HG03135 (cell line): ENCODE measurements around the gene SLC2A11.

Experiments
- ATAC-seq: cut with Tn5 transposase; IDR thresholded peaks from one replicate; pipeline ENCODE4 v1.9.1; 2021; ENCODE audit warnings: mild to moderate bottlenecking, moderate library complexity; ENCODE audit not compliant: unreplicated experiment

SLC2A11 gene

DNA sequence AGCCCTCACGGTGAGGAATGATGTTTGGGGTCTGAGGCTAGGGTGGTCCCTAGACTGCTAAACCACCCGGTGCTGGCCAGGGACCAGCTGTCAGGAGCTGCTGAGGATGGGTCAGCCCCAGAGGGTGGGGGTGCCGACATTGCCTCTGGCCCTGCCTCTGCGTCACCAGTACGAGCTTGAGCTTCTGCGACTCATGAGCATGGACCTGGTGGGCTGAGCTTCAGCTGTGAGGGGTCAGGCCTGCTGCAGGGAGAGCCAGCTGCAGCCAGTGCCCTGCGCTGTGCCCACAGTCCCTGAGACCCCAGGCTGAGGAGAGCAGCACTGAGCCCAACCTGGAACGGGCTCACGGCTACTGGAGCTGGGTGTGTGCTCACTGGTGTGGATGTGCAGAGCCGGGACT, 25.9 kb upstream of the SLC2A11 start:
- no peak for ATAC-seq

DNA sequence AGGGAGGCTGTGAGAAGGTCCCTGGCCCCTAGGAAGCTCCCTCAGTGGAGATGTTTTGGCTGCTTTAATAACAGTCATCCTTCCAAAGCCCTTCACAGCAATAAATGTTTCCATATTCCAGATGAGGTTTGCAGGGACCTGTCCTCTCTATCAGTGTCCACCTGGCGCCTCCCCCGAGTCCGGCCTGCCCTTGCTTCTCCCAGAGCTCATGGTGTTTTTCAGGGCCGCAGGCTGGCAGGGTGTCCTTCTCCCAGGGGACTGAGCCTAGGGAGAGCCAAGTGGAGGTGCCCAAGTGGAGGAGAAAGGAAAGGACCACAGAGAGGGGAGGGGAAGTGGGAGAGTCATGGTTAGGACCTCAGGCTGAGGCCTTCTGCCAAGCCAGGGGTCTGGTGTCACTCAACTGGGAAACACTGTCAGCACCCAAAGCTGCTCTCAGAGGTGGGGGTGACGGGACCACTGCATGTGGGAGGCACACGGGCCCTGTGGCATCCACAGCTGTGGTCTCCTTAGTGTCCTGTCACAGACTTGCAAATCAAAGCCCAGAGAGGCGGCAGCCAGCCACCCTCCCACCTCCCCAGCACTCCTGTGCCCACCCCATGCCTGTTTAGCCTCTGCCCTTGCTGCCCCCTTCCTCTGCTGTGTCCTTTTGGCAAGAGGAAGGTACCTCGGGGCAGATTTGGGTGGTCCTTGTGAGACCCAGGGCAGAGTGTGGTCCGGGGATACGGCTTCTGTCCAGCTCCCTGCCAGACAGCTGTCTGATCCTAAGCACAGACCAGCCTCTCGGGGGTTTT, 25.3 kb upstream of the SLC2A11 start:
- no peak for ATAC-seq

DNA sequence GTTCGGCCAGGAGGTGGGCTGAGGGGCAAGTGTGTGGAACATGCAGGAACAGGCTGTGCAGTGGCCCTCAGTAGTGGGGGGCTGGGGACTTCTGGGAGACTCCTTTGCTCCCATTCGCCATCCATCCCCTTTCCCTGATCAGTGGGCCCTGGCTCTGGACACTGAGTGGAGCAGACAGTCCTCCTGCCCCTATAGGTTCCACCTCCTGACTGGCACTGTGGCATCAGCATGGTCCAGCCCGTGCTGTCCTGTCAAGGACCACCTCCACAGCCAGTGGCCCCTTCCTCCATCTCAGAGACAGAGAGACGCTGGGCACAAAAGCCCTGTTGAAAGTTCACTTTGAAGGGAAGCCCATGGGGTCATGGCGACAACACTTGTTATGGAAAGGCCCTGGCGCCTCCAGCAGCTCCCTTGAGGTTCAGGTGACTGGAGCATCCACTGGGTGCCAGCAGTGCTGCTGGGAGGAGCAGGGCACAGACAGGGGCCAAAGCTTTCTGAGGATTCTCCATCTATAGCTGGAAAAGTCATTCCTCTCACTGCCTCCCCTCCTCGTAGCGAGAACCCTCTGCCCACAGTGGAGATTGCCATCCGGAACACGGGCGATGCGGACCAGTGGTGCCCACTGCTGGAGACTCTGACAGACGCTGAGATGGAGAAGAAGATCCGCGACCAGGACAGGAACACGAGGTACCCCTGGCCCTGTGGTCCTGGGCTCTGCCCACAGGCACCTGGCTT, 24.5 kb upstream of the SLC2A11 start:
- no peak for ATAC-seq

DNA sequence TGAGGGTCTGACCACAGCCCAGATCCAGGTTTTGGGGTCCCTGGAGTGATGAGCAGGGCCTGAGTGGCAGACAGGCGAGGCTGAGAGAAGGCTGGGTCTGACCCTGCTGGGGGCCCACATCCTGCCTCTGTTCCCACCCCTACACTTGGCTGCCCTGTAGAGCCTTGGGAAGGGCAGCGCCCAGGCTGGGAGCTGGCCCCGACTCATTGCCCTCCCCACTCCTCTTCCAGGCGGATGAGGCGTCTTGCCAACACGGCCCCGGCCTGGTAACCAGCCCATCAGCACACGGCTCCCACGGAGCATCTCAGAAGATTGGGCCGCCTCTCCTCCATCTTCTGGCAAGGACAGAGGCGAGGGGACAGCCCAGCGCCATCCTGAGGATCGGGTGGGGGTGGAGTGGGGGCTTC, 23.8 kb upstream of the SLC2A11 start:
- ATAC-seq: no peak

DNA sequence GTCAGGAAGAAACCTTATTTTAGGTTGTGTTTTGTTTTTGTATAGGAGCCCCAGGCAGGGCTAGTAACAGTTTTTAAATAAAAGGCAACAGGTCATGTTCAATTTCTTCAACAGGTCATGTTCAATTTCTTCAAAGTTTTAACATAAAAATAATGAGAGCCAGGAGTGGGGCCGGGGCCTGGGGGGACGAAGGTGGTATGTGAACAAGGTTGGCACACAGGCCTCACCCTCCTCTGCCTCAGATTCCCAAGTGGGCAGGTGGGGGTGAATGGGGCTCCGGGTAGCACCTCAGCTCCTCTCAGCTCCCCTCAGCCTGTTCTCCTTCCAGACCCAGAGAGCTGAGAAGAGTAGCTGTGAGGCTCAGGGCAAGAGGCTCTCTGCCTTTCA, 23.3 kb upstream of the SLC2A11 start:
- no peak for ATAC-seq

DNA sequence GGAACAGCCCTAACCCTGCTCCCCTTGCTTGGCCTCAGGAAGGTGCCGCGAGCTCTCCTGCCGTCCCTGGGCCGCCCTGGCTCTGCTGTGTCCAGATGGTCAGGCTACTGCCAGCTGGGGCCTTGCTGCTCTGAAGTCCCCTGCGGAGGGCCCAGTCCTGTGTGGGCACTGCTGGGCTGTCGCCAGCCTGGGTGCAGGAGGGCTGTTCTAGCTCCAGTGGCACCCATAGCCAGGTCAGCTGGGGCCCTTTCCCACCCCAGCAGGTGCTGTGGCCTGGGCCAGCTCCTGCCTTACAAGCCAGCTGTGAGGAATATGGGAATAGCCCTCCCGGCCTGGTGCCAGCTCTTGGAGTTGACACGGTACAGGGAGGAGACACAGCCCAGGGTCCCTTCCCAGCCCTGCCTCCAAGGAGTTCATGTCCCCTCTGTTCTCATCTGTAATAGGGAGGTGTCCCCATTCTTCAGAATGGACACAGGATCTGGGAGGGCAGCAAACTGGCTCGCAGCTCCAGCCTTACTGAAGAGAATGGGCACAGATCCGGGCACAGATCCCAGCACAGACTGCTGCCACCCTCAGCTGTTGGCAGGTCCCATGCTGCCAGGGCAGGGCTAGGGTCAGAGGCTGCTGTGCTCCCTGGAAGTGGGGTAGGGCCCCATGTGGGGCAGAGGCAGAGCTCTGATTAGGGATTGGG, 22.7 kb upstream of the SLC2A11 start:
- ATAC-seq: no peak

DNA sequence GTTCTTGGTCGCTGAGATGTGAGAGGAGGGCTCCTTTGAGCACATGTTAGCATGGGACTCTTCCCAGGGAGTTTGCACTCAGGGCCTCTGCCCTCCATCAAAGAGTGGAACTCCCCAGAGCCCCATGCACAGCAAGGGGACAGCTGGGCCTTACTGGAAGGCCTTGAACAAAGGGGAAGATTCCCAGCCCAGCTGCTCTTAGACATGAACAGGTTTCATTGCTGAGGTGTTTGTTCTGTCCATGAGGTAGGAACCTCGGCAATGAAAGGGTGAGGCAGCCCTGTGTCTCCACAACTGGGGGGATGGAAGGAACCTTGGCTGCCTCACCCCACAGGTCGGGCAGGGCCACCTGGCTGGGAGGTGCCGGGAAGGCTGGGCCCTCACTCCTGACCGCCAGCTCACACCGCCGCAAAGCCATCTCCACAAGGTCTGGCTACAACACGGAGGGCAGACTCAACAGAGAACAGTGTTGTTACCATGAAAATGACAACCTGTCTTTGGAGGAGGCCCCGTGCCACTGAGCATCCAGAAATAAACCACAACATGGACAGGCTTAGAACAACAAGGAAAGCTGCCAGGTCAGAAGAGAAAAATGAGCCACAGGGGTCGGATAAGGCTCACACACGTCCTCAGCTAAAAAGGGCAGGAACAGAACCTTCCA, 22.1 kb upstream of the SLC2A11 start:
- no peak for ATAC-seq

DNA sequence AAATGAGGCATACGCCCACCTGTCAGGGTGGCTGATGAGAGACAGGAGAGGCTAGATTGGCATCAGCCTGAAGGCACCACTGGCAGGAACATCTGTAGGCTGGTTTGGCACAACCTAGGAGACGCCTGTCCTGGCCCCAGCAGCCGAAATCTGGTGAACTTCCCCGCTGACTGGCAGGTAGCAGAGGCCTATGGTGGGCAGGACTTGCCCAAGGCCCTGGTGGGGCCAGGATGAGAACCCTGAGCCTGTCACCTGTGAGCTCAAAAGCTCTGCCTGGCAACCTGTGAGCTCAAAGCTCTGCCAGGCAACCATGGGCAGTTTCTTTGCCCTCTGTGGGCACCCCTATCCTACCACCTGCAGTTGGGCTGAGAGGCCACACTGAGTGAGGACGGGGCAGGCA, 21.4 kb upstream of the SLC2A11 start:
- no peak for ATAC-seq

DNA sequence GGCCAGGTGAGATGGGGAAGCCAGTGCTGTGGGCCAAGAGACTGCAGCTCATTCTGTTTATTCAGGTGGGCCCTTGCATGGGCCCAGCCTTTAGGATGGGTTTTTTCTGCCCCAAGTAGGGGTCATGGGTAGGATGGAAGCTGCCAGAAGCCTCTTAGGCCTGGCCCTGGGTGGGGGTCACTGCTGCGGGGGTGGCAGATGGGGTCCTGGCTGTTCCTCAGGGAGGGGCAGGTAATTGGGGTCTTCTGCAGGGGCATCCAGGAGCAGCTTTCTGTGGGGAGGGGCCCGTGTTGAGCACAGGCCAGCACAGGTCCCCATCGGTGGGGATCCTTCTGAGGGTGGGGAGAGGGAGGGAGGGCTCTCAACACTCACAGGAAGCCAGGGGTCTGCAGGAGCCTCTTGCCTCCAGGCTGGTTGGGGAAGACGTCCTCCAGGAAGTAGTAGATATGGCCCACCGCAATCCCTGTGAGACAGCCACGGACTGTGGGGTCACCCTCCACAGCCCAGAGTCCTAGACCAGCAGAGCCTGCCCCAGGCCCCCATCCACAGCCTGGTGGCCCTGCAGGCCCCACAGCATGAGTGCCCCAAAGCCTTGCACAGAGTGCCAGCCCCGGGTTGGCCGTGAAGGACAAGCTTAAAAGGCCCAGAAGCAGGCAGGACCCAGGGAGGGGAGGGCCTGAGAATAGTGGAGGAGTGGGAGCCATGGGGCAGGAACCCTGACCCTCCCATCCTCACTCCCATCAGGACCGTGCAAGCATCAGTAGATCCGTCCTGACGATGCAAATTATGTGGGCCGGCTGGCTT, 20.8 kb upstream of the SLC2A11 start:
- no peak for ATAC-seq

DNA sequence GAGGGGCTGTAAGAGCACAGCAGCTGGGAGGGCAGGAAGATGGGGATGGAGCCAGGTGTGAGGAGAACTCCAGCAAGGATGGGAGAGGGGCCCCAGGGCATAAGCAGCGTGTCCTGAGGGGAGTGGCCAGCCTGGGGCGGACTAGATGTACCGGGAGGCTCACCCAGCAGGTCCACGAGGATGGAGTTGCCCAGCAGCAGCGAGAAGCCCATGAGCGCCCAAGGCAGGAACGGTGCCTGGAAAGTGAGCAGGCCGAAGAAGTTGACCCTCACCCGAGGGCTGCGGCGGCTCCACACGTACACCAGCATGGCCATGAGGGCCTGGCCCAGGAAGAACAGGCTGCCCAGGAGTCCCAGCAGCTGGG, 20.2 kb upstream of the SLC2A11 start:
- ATAC-seq: no peak

DNA sequence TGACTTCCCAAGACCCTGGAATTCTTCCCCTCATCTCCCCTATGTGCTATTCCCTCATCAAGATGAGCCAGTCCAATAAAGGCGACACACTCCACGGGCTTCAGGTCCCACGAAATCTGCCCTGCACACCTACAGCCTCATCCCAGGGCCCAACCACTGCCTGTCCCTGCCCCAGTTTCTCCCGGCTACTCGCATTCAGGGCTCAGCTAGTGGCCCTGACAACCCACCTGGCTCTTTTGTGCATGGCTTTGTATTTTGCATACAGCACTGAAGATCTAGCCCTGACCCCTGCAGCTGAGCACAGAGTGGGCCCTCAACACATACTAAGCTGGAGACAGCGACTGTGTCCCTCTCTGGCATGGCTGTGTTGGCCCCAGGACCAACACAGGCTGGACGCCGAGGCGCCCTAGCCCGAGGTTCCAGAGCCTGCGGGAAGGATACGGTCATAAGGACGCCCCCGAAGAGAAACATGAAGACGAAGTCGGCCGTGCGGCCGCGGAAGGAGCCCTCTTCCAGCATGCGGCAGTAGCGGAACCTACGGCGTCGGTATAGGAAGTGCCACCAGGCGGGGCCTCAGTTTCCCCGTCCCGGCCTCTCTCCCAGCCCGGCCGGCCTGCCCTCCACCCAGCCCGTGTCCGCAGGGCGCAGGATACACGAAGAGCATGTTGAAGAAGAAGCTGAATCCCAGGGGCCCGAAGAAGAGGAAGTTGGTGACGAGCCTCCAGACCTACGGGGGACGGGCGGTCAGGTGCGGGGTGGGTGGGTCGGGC, 19.6 kb upstream of the SLC2A11 start:
- ATAC-seq: peak; percentile 7

DNA sequence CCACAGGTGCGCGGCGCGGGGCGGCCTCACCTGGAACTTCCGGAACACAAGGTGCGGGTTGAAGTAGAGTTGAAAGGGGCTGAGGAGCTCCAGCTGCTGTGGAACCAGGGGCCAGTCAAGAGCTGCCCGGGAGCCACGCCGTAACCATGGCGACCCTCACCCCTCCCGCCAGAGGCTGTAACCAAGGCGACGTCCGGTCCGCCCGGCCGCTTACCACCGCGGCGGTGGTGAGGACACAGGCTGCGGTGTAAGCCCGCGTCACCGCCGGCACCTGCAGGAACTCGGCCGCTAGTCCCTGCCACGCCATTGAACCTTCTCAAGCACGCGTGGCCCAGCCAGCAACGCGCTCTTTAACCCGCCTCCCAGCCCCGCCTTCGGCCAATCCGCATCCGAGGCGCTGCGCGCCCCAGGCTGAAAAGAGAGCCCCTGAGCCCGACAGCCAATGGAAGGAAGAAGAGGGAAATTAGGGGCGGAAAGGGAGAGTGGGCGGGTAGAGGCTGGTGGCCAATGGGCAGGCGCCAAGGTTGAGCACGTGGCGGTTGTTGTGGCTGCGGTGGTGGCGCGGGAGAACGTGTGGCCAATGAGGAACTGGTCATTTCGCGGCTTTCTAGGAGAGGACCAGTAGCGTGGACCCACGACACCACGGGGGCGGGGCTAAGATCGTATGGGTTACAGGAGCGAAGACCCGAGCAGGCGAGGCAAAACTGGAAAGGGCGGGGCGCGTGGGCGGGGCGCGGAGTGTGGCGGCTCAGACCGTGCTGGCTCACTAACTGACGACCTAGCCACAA, 18.8 kb upstream of the SLC2A11 start, which contains the start of gene DERL3:
TSS of gene DERL3 (minus strand) at position 326 of the 788 bp plus-strand sequence. CDS start at position 307, 19 bp downstream.
- ATAC-seq: peak; percentile 72

DNA sequence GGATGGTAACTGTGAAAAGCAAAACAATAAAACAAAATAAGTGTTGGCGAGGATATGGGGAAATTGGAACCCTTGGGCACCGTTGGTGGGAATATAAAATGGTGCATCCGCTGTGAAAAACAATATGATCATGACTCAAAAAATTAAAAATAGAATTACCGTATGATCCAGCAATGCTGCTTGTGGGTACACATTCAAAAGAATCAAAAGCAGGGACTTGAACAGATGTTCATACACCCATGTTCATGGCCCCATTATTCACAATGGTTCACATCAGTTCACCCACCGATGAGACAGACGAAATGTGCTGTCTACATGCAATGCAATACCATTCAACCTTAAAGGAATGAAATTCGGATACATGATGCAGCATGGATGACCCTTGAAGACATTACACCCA, 17.6 kb upstream of the SLC2A11 start:
- no peak for ATAC-seq

DNA sequence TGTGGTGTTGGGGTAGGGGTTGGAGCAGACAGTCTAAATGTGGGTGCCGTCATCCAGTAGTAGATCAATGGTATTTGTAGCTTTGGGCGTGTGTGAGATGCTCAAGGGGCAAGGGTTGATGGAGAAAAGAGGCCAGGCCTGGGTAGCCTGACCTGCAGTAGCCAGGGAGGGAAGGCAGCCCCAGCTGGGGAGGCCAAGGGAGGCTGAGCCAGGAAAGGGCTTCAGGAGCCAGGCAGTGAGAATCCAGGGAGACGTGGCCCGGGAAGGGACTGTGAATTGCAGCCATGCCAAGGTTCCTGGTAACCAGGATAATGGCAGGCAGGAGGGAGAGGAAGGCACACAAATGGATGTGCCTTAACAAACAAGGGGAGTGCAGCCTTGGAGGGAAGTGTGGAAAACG, 16.4 kb upstream of the SLC2A11 start:
- no peak for ATAC-seq

DNA sequence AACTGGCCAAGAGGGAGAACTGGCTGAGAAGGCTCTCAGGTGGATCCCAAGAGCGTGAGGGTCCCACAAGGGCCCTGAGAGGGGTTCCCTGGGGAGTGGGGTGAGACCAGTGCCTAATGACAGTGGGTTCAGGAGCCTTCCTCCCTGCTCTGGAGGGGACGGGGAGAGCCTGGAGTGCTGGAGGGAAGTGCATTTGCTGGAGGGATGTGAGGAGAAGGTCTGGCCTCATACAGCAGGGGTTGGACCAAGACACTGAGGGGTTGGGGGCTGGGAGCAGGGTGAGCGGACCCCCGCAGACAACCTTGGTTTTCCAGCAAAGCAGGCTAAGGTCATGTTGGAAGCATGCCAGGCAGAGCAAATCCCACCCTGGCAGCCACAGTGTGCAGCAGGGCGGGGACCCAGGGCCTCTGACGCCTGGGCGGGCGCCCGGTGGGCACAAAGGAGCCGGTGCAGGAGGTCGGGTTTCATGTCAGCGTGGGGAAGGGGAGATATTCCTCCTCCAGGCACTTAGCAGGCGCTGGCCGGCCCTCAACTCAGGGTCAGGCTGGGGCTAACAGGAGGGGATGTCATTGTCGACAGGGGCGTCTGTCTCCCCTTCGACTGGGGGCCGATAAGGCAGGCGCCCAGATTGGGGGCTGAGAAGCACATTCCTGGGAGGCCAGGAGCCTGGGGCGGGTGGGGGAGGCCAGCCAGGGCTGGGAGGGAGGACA, 15.8 kb upstream of the SLC2A11 start:
- no peak for ATAC-seq

DNA sequence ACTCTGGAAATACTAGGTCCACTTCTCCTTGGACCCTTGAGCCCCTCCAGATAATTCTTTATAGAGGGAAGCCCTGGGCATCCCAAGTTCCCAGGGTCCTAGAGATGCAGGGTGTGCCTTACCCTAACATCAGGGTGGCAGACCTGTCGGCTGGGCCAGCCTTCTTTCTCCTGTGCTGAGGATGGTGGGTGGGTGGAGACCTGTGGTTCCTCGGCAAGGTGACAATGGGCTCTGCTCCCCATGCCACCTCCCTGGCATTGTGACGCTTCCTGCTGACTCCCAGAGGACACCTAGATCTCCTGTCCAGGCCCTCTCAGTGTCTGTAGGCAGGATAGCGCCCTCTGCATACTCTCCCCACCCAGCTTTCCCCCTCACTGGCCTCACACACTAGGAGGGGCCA, 15.1 kb upstream of the SLC2A11 start:
- ATAC-seq: no peak

DNA sequence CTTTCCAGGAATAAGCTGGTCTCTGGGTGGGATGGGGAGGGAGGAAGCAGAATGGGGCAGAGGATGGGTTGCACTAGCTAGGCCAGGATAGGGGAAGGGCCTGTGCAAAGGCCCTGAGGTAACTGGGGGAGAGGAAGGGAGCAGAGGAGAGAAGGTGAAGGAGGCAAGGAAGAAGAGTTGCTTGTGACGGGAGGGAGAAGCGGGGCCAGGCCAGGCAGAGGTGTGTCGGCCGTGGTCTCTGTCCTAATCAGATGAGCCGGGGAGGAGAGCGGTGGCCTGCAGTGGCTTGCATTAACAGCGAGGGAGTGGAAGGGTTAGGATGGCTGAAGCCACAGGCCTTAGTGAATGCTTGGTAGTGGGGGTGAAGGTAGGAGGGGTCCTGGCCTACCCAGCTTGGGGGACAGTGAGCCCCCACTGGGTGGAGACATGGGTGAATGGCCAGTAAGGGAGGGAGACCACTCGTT, 12.9 kb upstream of the SLC2A11 start:
- ATAC-seq: no peak
